H1 (cell line): Measurements from ENCODE around the gene AMPH. TPM values are rescaled to one million over a fixed set of nuclear protein-coding genes. Genes with fewer than 3 reads are reported as not detected.

Experiments
- FOSL1 ChIP-seq: IDR thresholded peaks from 2 replicates; pipeline ENCODE4 v1.6.1; 2011; ENCODE audit warnings: mild to moderate bottlenecking, low read depth, low read length, moderate library complexity; ENCODE audit not compliant: insufficient read depth
- KDM4A ChIP-seq: IDR thresholded peaks from one replicate; pipeline ENCODE4 v1.7.1; 2012; ENCODE audit warnings: low read depth, mild to moderate bottlenecking, moderate library complexity, low read length, inconsistent platforms; ENCODE audit not compliant: severe bottlenecking
- MAFK ChIP-seq: IDR thresholded peaks from 2 replicates; pipeline ENCODE4 v1.6.1; 2012; ENCODE audit warnings: low read depth, mild to moderate bottlenecking, improper control_type of control experiment, low read length
- NRF1 ChIP-seq: IDR thresholded peaks from 2 replicates; pipeline ENCODE4 v1.6.1; 2011; ENCODE audit warnings: mild to moderate bottlenecking, low read depth, low read length, improper control_type of control experiment
- RFX5 ChIP-seq: IDR thresholded peaks from 2 replicates; pipeline ENCODE4 v1.6.1; 2011; ENCODE audit warnings: low read depth, low read length, improper control_type of control experiment, borderline replicate concordance
- ZNF274 ChIP-seq: IDR thresholded peaks from 2 replicates; pipeline ENCODE4 v1.7.0; 2012; ENCODE audit warnings: low read length, borderline replicate concordance; ENCODE audit errors: extremely low read depth
- polyA plus RNA-seq, 7 experiments: library from polyadenylated mRNA; depleted of rRNA in 3 of 7; stranded (reverse) in 5 of 7; unstranded in 2 of 7; fragments of >200 nt in 5 of 7; fragments of 200-250 nt in 2 of 7; gene quantifications; 1 replicate in 5 of 7; 2 replicates in 1 of 7; 4 replicates in 1 of 7; pipeline versions ENCODE4 v1.2.1 to v1.2.3, GENCODE V29; 2011 to 2013; ENCODE audit warnings: missing spikeins in 2 of 7, mixed read lengths in 2 of 7
- total RNA-seq: library from RNA; stranded (reverse); fragmentation: NEBNext Ultra II Directional; extraction: Animal tissue kit (Norgen Biotek cat#: 25700); gene quantifications from 2 replicates; pipeline ENCODE4 v1.2.1, GENCODE V29; 2021
- TF ChIP-seq, protein P1 (sequence below): IDR thresholded peaks from 2 replicates; pipeline ENCODE4 v1.6.1; 2011; ENCODE audit warnings: low read length, improper control_type of control experiment

AMPH gene
- total and polyA plus RNA-seq, 2 of the 8 experiments (the other 6 are each of a cell fraction or from before 2014, with no cell fraction given): 7.3 to 12.2 TPM

- TF ChIP-seq FOSL1: no peak
- no peak for TF ChIP-seq NRF1
- TF ChIP-seq RFX5: no peak
- TF ChIP-seq, protein P1, sequence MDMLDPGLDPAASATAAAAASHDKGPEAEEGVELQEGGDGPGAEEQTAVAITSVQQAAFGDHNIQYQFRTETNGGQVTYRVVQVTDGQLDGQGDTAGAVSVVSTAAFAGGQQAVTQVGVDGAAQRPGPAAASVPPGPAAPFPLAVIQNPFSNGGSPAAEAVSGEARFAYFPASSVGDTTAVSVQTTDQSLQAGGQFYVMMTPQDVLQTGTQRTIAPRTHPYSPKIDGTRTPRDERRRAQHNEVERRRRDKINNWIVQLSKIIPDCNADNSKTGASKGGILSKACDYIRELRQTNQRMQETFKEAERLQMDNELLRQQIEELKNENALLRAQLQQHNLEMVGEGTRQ: no peak
- TF ChIP-seq ZNF274: no peak
- no peak for TF ChIP-seq MAFK
- no peak for TF ChIP-seq KDM4A
Measured at GRCh38 chr7:38477333-38477732, 153.8 kb downstream of the AMPH start (continued).
